Muscle of arm (tissue), 14 donors: ENCODE measurements around the gene CD58. TPM values are rescaled to one million over a fixed set of nuclear protein-coding genes. Genes with fewer than 3 reads are reported as not detected.
"Not testable (repeated sequence)": the region's sequence is repeated elsewhere in the genome, so short reads cannot be mapped to it uniquely, and the experiment has no call there.

Source experiments
- DNase-seq: peaks from one replicate; pipeline ENCODE4 v3.0.0-alpha.2; 2013
- long read RNA-seq, 11 donors: transcript quantifications; one replicate each; lab custom pipeline, GENCODE V29; 2026
- polyA plus RNA-seq, 12 donors: library from polyadenylated mRNA; unstranded; fragments of 120-200 nt; gene quantifications; one replicate each; pipeline ENCODE4 v1.2.1, GENCODE V29; 2013; ENCODE audit not compliant: insufficient read length in 12 of 12

CD58 gene
- 10 to 100 TPM in 11 of 12 donors, not detected in 1; 10.5 to 19.0 (median 15.0) TPM for polyA plus RNA-seq
- long read RNA-seq, donor 1, partial matches to known transcripts = 0 of 5 reads
- long read RNA-seq, donor 1, other reads (novel, unspliced or antisense) = 0 of 5 reads
- long read RNA-seq, donor 2, transcript CD58-202 (6 exons, 1,098 nt) = major isoform, 11 of 21 reads
- long read RNA-seq, donor 2, partial matches to known transcripts = 0 of 21 reads
- long read RNA-seq, donor 2, other reads (novel, unspliced or antisense) = 0 of 21 reads
- long read RNA-seq, donor 3, partial matches to known transcripts = 0 of 2 reads
- long read RNA-seq, donor 3, other reads (novel, unspliced or antisense) = 0 of 2 reads
- long read RNA-seq, donor 4, partial matches to known transcripts = 0 of 3 reads
- long read RNA-seq, donor 4, other reads (novel, unspliced or antisense) = 0 of 3 reads
- long read RNA-seq, donor 5, transcript CD58-202 (6 exons, 1,098 nt) = major isoform, 10 of 22 reads
- long read RNA-seq, donor 5, partial matches to known transcripts = 5 of 22 reads
- long read RNA-seq, donor 5, other reads (novel, unspliced or antisense) = 0 of 22 reads
- long read RNA-seq, donor 6, partial matches to known transcripts = 0 of 5 reads
- long read RNA-seq, donor 6, other reads (novel, unspliced or antisense) = 0 of 5 reads
- long read RNA-seq, donor 7, partial matches to known transcripts = 0 of 5 reads
- long read RNA-seq, donor 7, other reads (novel, unspliced or antisense) = 0 of 5 reads
- long read RNA-seq, donor 8, transcript CD58-202 (6 exons, 1,098 nt) = major isoform, 14 of 18 reads
- long read RNA-seq, donor 8, partial matches to known transcripts = 0 of 18 reads
- long read RNA-seq, donor 8, other reads (novel, unspliced or antisense) = 0 of 18 reads
- long read RNA-seq, donor 9, partial matches to known transcripts = 0 of 7 reads
- long read RNA-seq, donor 9, other reads (novel, unspliced or antisense) = 0 of 7 reads
- long read RNA-seq, donor 10, transcript CD58-202 (6 exons, 1,098 nt) = major isoform, 9 of 11 reads
- long read RNA-seq, donor 10, partial matches to known transcripts = 0 of 11 reads
- long read RNA-seq, donor 10, other reads (novel, unspliced or antisense) = 0 of 11 reads
- long read RNA-seq, donor 11, transcript CD58-202 (6 exons, 1,098 nt) = major isoform, 12 of 22 reads
- long read RNA-seq, donor 11, partial matches to known transcripts = 5 of 22 reads
- long read RNA-seq, donor 11, other reads (novel, unspliced or antisense) = 0 of 22 reads

DNA sequence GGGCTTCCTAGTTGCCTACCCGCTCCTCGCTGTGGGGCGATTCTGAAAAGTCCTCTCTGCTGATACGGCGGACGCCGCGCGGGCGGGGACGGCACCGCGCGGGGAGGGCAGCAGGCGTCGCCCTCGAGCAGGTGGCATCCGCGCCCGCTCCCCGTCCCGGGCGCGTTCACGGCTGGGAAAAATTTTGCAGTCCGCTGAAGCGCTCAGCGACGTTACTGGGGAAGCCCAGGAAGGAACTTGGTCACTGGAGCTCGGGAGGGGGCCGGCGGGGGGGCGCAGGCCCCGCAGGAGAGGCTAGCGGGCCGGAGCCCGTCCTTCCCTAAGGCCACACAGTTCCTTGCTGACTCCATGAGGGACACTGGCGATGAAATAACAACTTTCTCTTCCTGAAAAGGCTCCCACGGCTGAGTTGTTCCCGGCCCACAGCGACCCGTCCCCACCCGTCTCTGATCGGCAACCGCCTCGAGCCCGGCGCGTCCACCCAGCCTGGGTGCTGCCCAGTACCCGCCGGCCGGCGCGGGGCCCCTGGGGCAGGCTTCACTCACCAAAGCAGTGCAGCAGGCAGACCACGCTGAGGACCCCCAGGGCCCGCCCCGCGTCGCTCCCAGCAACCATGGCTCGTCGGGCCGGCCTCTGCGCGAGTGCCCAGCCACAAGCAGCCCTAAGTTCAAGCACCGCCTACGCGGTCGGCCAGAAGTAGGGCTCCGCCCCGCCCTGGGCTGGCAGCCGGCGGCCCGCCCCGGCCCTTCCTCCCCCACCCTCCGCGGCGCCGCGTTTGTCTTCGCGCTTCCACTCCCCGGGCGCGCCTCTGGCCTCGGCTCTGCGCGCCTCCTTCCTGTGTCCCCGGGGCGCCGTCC is at the start of gene CD58:
Gene CD58 (minus strand): TSS at position 669 of the 857 bp plus-strand sequence. CDS start 54 bp downstream, at position 615.
- DNase-seq = peak; percentile 83

DNA sequence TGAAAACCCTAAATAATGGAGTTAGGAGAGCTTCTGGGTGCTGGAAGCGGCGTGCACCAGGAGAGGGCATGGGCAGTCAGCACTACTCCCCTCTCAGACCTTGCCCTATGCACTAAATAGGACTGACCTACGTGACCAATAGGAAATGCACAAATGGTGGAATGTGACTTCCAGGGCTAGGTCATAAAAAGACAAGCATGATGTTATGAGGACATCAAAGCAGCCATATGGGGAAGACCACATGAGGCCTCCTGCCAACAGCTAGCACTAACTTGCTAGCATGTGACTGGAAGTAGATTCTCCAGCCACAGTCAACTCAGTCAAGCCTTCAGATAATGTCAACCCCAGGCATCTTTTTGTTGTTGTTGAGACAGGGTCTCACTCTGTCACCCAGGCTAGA is 49.6 kb upstream of the CD58 start:
- not testable (repeated sequence) for DNase-seq

DNA sequence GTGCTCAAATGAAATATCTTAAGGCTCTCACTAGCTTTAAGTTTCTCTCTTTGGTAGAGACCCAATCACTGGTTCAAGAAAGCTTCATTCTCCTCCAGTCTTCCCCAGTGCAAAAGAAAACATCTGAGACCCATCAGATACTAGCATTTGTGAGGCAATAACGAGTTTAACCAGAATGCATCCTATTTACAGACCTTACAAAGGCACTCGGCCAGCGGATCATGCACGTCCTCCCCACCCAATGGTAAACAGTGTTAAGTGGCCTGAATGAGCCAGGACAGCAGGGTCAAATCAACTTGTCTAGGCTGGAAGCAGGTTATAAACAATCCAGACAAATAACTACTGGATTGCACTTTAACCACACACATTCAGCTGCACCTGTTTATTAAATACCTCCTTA is 48.3 kb upstream of the CD58 start:
- DNase-seq = not testable (repeated sequence)

- DNase-seq = not testable (repeated sequence)
Measured at GRCh38 chr1:116617808-116618207, 47.0 kb upstream of the CD58 start.

GRCh38 chr1:116613825-116614224 is 43.0 kb upstream of the CD58 start:
- DNase-seq = not testable (repeated sequence)

GRCh38 chr1:116609801-116610371 is 39.1 kb upstream of the CD58 start:
- DNase-seq = not testable (repeated sequence)

GRCh38 chr1:116608841-116609240 is 38.0 kb upstream of the CD58 start:
- DNase-seq = not testable (repeated sequence)

- not testable (repeated sequence) for DNase-seq
Measured at GRCh38 chr1:116608151-116608550, 37.3 kb upstream of the CD58 start.

DNA sequence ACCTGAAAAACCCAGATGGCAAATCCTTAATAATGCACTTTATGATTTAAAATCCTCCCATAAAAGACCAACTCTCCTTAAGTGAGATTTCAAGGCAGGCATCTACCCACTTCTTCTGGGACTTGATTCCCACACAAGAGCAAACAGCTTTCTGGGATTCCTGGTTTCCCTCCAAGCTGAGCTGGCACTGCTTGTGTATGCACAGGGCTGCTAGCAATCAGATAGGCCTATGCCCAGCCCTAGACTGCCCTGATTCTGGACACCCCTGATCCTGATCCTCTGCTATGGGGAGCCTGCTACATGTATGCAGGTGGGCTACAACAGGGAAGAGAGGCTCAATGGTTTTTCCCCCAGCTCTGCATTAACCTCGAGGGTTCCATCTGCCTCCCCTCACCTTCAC is 36.6 kb upstream of the CD58 start:
- DNase-seq = not testable (repeated sequence)

GRCh38 chr1:116606067-116606466 is 35.2 kb upstream of the CD58 start:
- not testable (repeated sequence) for DNase-seq

DNA sequence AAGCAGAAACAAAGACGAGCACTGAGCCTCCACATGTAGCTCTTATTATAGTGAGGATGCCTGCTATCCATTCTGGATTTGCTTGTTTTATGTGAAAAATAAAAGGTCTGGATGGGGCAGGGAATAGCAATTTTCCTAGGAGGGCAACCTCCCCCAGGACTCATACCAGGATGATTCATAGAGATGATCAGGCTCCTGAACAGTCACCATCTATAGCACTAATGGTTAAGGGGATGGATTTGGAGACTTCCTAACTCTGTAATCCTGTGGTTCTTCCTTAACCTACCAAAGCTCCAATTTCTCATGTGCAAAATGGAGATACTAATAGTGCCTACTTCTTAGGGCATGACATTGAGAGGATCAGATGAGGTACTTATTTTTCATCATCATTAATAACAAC is 34.5 kb upstream of the CD58 start:
- no peak for DNase-seq

- not testable (repeated sequence) for DNase-seq
Measured at GRCh38 chr1:116604408-116604807, 33.6 kb upstream of the CD58 start.

GRCh38 chr1:116603646-116604045 is 32.8 kb upstream of the CD58 start:
- DNase-seq = not testable (repeated sequence)

GRCh38 chr1:116599369-116599768 is 28.5 kb upstream of the CD58 start:
- DNase-seq = not testable (repeated sequence)

GRCh38 chr1:116598420-116599036 is 27.7 kb upstream of the CD58 start:
- not testable (repeated sequence) for DNase-seq

DNA sequence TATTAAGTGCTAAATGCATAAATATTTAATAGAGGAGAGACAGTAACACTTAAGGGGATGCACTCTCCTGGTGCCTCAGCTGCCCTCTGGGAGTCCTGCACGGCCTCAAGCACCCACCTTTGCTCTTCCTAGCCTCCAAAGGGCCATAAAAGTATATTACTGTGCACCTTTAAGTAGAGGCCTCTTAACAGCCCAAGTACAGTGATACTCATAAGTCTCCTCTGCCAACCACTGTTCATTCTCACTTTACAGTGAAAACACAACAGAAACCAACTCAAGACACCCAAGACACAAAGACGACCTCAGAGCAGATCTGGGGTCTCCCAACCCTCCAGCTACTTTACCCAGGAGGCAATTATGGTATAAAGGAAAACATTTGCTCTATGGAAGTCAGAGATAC is 26.6 kb upstream of the CD58 start:
- DNase-seq = not testable (repeated sequence)

GRCh38 chr1:116596742-116597307 is 26.0 kb upstream of the CD58 start:
- not testable (repeated sequence) for DNase-seq

DNA sequence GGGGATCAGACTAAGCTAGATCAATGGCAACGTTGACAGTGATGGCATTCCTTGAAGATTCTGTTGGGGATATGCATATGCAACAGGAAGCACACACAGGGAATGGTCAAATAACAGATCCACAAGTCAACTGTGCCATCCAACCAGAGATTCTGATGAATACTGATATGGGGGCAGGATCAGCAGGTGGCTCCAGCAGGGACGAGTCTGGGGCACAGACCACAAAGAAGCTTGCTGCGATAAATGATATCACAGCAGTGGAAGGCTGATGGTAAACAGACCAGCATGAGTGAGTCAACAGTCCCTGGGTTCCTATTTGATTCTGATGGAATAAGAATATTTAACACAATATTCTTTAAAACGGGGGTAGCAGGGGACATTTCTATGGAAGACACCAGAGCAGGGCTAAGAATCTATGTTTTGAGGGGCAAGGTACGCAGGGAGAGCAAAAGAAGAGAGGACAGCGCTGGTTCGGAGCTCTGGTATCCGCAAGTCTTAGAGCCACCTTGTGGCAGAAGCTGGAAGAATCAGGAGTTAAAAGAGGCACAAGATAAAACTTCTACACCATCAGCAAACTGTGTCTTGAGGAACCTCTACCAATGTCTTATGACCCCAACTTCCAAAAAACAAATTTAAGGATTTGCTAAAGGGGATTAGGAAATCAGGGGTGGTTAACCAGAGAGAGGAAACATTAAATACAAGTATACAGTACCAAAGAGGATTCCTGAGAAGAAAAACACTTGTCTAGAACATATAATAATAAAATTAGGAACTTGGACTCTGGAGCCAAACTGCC is 25.3 kb upstream of the CD58 start:
- peak; percentile 40 for DNase-seq
